Stomach (tissue), 4 donors: ENCODE data around the gene TRAF6.

Experiments
- CTCF ChIP-seq, 7 experiments: fragments of 450-650 bp in 4 of 7; fragments of 200-600 bp in 3 of 7; sonication (generic) in 3 of 7; IDR thresholded peaks; one replicate each; pipeline ENCODE4 v1.5.1; 2016 to 2019; ENCODE audit warnings: antibody characterized with exemption in 7 of 7, control low read depth in 2 of 7, mild to moderate bottlenecking in 1 of 7
- EP300 ChIP-seq: sonication (generic); formaldehyde crosslinking; IDR thresholded peaks from one replicate; pipeline ENCODE4 v1.6.1; 2017; ENCODE audit warnings: antibody characterized with exemption
- POLR2A ChIP-seq, 4 donors: fragments of 450-650 bp; IDR thresholded peaks; one replicate each; pipeline ENCODE4 v1.6.1; 2016; ENCODE audit warnings: antibody characterized with exemption in 4 of 4, control low read depth in 2 of 4, mild to moderate bottlenecking in 1 of 4, moderate library complexity in 1 of 4

GRCh38 chr11:36487619-36488018 lies 22.5 kb downstream of the TRAF6 start:
- TF ChIP-seq EP300 (no peak), CTCF (IDR thresholded peaks at IDR 0.05) (no peak), POLR2A (IDR thresholded peaks at IDR 0.05) (no peak)
